PFSK-1 (cell line): ENCODE data around the gene CYSTM1.

Experiments used
- FOXP2 ChIP-seq: optimal IDR thresholded peaks from 2 replicates; pipeline ENCODE3; 2011; ENCODE audit warnings: borderline replicate concordance, control low read depth, inconsistent platforms; ENCODE audit not compliant: insufficient read depth; ENCODE audit errors: extremely low read length, extremely low read depth
- POLR2AphosphoS5 ChIP-seq: IDR thresholded peaks from 2 replicates; pipeline ENCODE4 v1.6.1; 2012; ENCODE audit warnings: low read depth, mild to moderate bottlenecking, control low read depth, low read length, moderate library complexity
- SIN3A ChIP-seq: IDR thresholded peaks from 2 replicates; pipeline ENCODE4 v1.6.1; 2012; ENCODE audit warnings: mild to moderate bottlenecking, low read length, moderate library complexity, borderline replicate concordance; ENCODE audit not compliant: insufficient read depth
- TAF1 ChIP-seq: IDR thresholded peaks from 2 replicates; pipeline ENCODE4 v1.6.1; 2012; ENCODE audit warnings: low read length, control low read depth, borderline replicate concordance; ENCODE audit not compliant: insufficient read depth
- TF ChIP-seq, protein P1 (sequence below), 2 experiments: IDR thresholded peaks; 2 replicates each; pipeline versions ENCODE4 v1.6.1 to v1.8.0; 2011 to 2012; ENCODE audit warnings: low read depth in 2 of 2, low read length in 2 of 2, control low read depth in 1 of 2, inconsistent platforms in 1 of 2, mild to moderate bottlenecking in 1 of 2, moderate library complexity in 1 of 2; ENCODE audit not compliant: insufficient read depth in 1 of 2

Gene CYSTM1

DNA sequence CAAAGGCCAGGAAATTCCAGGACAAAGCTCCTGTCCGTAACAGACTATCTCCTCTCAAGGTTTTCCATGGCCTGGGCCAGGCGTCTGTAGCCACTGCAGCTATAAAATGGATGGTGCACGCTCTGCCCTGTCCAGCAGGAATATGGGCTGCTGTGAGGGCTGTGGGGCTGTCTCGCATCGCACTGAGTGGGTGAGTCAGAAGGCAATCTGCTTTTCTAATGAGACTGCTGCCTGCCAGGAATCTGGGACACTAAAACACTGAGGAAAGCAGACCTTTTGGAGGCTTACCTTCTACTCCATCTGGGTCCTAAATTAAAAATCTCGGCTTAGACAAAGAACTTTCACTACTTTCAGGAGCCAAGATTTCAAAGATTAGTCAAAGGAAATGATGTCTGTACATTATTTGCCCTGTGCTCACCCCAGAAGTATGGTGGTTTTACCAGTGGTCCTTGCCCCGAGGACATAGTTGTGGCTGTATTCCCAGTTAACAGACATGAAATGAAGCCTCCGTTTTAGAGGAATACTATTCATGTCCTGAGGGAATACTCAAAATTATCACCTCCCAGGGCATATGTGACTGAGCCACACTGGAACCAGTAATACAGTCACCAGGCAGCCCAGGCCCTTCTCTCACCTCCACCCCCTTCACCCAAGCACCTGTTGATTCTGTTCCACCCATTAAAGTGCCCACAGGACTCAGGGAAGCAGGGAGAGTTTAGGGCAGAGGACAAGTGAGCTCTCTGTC lies 71.6 kb downstream of the CYSTM1 start:
- no peak for TF ChIP-seq POLR2AphosphoS5
- TF ChIP-seq, protein P1, sequence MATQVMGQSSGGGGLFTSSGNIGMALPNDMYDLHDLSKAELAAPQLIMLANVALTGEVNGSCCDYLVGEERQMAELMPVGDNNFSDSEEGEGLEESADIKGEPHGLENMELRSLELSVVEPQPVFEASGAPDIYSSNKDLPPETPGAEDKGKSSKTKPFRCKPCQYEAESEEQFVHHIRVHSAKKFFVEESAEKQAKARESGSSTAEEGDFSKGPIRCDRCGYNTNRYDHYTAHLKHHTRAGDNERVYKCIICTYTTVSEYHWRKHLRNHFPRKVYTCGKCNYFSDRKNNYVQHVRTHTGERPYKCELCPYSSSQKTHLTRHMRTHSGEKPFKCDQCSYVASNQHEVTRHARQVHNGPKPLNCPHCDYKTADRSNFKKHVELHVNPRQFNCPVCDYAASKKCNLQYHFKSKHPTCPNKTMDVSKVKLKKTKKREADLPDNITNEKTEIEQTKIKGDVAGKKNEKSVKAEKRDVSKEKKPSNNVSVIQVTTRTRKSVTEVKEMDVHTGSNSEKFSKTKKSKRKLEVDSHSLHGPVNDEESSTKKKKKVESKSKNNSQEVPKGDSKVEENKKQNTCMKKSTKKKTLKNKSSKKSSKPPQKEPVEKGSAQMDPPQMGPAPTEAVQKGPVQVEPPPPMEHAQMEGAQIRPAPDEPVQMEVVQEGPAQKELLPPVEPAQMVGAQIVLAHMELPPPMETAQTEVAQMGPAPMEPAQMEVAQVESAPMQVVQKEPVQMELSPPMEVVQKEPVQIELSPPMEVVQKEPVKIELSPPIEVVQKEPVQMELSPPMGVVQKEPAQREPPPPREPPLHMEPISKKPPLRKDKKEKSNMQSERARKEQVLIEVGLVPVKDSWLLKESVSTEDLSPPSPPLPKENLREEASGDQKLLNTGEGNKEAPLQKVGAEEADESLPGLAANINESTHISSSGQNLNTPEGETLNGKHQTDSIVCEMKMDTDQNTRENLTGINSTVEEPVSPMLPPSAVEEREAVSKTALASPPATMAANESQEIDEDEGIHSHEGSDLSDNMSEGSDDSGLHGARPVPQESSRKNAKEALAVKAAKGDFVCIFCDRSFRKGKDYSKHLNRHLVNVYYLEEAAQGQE (IDR thresholded peaks at IDR 0.05; ENCODE audit: insufficient read depth in 1 of 2, low read depth in 2 of 2, low read length in 2 of 2) = peak in 1 of 2 experiments; percentile 65; a peak in 1 of 4 replicates

DNA sequence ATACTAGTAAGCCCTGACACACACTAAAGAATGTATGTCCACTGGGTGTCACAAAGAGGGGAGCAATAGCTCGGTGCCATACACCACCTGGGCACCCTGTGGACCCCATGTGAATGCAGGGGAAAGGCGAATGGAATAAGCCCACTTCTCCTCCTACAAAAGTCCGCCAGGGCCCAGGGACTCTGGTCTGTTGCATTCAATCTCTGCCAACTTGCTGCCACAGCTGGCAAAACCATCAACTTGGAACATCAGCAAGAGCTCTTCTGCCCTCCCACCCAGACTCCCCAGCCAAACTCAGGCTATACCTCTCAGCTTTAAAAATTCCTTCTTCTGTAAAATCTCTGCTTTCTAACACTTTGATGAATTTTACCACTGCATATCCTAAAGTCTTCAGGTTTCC lies 73.4 kb downstream of the CYSTM1 start:
- TF ChIP-seq TAF1 = no peak
- TF ChIP-seq POLR2AphosphoS5 = no peak
- no peak for TF ChIP-seq FOXP2
- TF ChIP-seq, protein P1 (IDR thresholded peaks at IDR 0.05; ENCODE audit: insufficient read depth in 1 of 2, low read depth in 2 of 2, low read length in 2 of 2) = no peak
- no peak for TF ChIP-seq SIN3A

DNA sequence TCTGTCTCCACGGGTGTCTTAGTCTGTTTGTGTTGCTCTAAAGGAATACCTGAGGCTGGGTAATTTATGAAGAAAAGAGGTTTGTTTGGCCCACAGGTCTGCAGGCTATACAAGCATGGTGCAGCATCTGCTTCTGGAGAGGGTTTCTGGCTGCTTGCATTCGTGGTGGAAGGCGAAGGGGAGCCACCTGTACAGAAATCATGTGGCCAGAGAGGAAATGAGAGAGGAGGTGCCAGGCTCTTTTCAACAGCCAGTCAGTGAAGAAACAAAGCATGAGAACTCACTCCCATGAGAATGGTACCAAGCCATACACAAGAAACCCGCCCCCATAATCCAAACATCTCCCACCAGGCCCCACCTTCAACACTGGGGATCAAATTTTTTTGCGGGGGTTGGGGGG lies 74.5 kb downstream of the CYSTM1 start:
- TF ChIP-seq POLR2AphosphoS5 = no peak

DNA sequence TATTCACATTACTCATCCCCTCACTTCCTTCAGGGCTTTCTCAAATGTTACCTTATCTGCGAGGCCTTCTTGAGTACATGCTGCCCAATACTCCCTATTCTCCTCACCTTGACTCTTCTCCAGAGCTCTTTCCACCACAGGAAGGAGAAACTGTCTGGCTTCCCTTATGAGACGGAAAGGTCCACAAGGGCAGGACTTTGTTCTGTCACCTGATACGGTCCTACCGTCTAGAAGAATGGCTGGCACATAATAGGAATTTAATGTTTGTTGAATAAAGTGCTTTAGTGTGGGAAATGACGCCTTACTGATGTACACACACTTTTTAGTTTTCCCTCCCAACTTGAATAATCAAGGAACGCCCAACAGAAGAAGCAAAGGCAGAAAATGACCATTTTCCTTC lies 75.4 kb downstream of the CYSTM1 start:
- TF ChIP-seq POLR2AphosphoS5 = no peak
- no peak for TF ChIP-seq TAF1
- TF ChIP-seq FOXP2 = no peak
- no peak for TF ChIP-seq SIN3A
- TF ChIP-seq, protein P1 (IDR thresholded peaks at IDR 0.05; ENCODE audit: insufficient read depth in 1 of 2, low read depth in 2 of 2, low read length in 2 of 2) = no peak

DNA sequence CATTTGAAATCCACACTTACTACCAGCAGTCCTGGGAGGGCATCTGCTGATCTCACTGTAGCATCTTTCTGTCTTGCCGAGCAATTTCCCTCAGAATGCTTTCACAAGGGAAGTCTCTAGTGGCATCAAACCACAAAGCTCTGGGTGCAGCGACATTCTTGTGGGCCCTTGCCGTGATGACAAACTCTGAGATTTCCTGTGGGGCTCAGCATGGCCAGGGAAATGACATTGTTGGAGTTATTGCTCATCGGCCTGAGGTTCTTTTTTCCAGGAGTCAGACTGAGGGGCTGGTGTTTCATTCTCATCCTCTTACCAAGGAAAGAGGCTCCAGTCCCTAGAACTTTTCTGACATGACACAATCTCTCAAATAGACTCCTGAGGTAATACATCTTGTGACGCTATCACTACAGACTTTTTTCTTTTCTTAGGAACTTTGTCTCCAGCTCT lies 76.6 kb downstream of the CYSTM1 start:
- TF ChIP-seq SIN3A (no peak), TAF1 (no peak), POLR2AphosphoS5 (no peak), FOXP2 (no peak)
- TF ChIP-seq, protein P1 (IDR thresholded peaks at IDR 0.05; ENCODE audit: insufficient read depth in 1 of 2, low read depth in 2 of 2, low read length in 2 of 2) = no peak
